Nephron (organoid): ENCODE measurements around the gene COQ4.

Experiments
- H3K27ac Mint-ChIP-seq, 3 experiments: 2 replicates each; pipeline ENCODE4 v1.8.0; 2020; ENCODE audit warnings: mixed read lengths in 3 of 3, mild to moderate bottlenecking in 2 of 3, moderate library complexity in 1 of 3
- H3K27me3 Mint-ChIP-seq: 2 replicates; pipeline ENCODE4 v1.8.0; 2021; ENCODE audit warnings: low read depth, mild to moderate bottlenecking, moderate library complexity, mixed read lengths
- H3K36me3 Mint-ChIP-seq: 2 replicates; pipeline ENCODE4 v1.8.0; 2020; ENCODE audit warnings: low read depth, mixed read lengths
- H3K4me1 Mint-ChIP-seq: 2 replicates; pipeline ENCODE4 v1.8.0; 2020; ENCODE audit warnings: mixed read lengths
- H3K4me3 Mint-ChIP-seq, 3 experiments: 2 replicates each; pipeline ENCODE4 v1.8.0; 2020; ENCODE audit warnings: mild to moderate bottlenecking in 3 of 3, mixed read lengths in 3 of 3, moderate library complexity in 2 of 3
- H3K9me3 Mint-ChIP-seq: 2 replicates; pipeline ENCODE4 v1.8.0; 2020; ENCODE audit warnings: mixed read lengths
- CTCF ChIP-seq, 3 experiments: fragments of 200-600 bp; sonication (generic); IDR thresholded peaks; one replicate each; pipeline ENCODE4 v1.5.0; 2021; ENCODE audit warnings: antibody characterized with exemption in 3 of 3; ENCODE audit not compliant: unreplicated experiment in 3 of 3

The COQ4 gene

GRCh38 chr9:128323791-128324190, 1.2 kb downstream of the COQ4 start:
- TF ChIP-seq CTCF (IDR thresholded peaks at IDR 0.05; ENCODE audit: unreplicated experiment in 3 of 3) = no peak

GRCh38 chr9:128324401-128324800, 1.8 kb downstream of the COQ4 start:
- peaks cover 20% of the 10 kb centered on the region for H3K36me3 Mint-ChIP-seq
- peak overlapping the region; percentile 91 to 98 (median 94) for H3K4me3 Mint-ChIP-seq
- no peaks in the 10 kb centered on the region for H3K9me3 Mint-ChIP-seq
- H3K4me1 Mint-ChIP-seq = peaks cover 13% of the 10 kb centered on the region
- H3K27me3 Mint-ChIP-seq = no peaks in the 10 kb centered on the region
- TF ChIP-seq CTCF (IDR thresholded peaks at IDR 0.05; ENCODE audit: unreplicated experiment in 3 of 3) = no peak
- H3K27ac Mint-ChIP-seq = peak overlapping the region in 1 of 3 experiments; percentile 71

More at GRCh38 chr9:128323791-128324190, 1.2 kb downstream of the COQ4 start:
- peak overlapping the region; percentile 48 to 99 (median 99) for H3K27ac Mint-ChIP-seq
- no peaks in the 10 kb centered on the region for H3K27me3 Mint-ChIP-seq
- peaks cover 20% of the 10 kb centered on the region for H3K36me3 Mint-ChIP-seq
- peaks cover 13% of the 10 kb centered on the region for H3K4me1 Mint-ChIP-seq
- H3K9me3 Mint-ChIP-seq = no peaks in the 10 kb centered on the region
- H3K4me3 Mint-ChIP-seq = peak overlapping the region; percentile 91 to 98 (median 94)

DNA sequence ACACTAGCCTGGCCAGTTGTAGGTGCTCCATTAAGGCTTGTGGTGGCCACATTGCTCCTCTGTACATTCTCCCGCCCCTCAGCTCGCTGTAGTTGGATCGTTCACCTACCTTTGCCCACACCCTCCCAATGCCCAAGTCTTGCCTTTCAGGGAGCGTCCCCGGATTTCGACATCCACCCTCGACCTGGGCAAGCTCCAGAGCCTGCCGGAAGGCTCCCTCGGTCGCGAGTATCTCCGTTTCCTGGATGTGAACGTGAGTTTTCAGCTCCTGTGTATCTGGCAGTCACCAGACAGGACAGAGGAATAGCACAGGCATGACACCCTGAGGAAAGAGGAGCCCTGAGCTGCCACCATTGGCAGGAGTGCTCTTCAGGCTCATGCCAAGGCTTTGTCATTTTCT, 3.0 kb downstream of the COQ4 start:
- H3K4me1 Mint-ChIP-seq = peaks cover 13% of the 10 kb centered on the region
- no peak for TF ChIP-seq CTCF (IDR thresholded peaks at IDR 0.05; ENCODE audit: unreplicated experiment in 3 of 3)
- H3K4me3 Mint-ChIP-seq = peak overlapping the region; percentile 70 to 94 (median 91)
- peaks cover 20% of the 10 kb centered on the region for H3K36me3 Mint-ChIP-seq
- no peaks in the 10 kb centered on the region for H3K9me3 Mint-ChIP-seq
- no peaks in the 10 kb centered on the region for H3K27me3 Mint-ChIP-seq
- no peak overlapping the region for H3K27ac Mint-ChIP-seq

DNA sequence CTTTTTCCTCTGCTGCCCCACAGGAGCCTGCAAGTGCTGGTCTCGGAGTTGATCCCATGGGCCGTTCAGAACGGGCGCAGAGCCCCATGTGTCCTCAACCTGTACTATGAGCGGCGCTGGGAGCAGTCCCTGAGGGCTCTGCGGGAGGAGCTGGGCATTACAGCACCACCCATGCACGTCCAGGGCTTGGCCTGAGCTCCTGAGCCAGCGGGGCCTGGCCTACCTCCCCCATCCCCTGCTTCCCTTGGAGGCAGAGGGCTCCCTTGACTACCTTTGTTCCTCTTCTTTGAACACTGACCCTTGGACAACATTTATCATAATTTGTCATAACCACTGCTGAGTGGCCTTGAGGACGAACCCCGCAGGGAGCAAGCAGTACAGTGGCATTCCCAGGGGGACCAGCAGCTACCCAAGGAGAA, 10.8 kb downstream of the COQ4 start:
- no peaks in the 10 kb centered on the region for H3K4me1 Mint-ChIP-seq

GRCh38 chr9:128335161-128335560, 12.5 kb downstream of the COQ4 start:
- Mint-ChIP-seq H3K4me1 (no peaks in the 10 kb centered on the region), H3K27me3 (no peaks in the 10 kb centered on the region), H3K4me3 (no peak overlapping the region), H3K9me3 (no peaks in the 10 kb centered on the region), H3K27ac (no peak overlapping the region), H3K36me3 (peaks cover 15% of the 10 kb centered on the region)
- TF ChIP-seq CTCF (IDR thresholded peaks at IDR 0.05; ENCODE audit: unreplicated experiment in 3 of 3) = no peak

More for the DNA sequence above, 10.8 kb downstream of the COQ4 start:
- H3K36me3 Mint-ChIP-seq = peaks cover 15% of the 10 kb centered on the region
- no peak overlapping the region for H3K27ac Mint-ChIP-seq
- no peak overlapping the region for H3K4me3 Mint-ChIP-seq
- no peaks in the 10 kb centered on the region for H3K27me3 Mint-ChIP-seq
- no peak for TF ChIP-seq CTCF (IDR thresholded peaks at IDR 0.05; ENCODE audit: unreplicated experiment in 3 of 3)
- no peaks in the 10 kb centered on the region for H3K9me3 Mint-ChIP-seq

GRCh38 chr9:128335914-128336313, 13.3 kb downstream of the COQ4 start:
- Mint-ChIP-seq H3K36me3 (peaks cover 15% of the 10 kb centered on the region), H3K4me3 (no peak overlapping the region), H3K27me3 (no peaks in the 10 kb centered on the region), H3K9me3 (no peaks in the 10 kb centered on the region), H3K4me1 (no peaks in the 10 kb centered on the region), H3K27ac (no peak overlapping the region)
- TF ChIP-seq CTCF (IDR thresholded peaks at IDR 0.05; ENCODE audit: unreplicated experiment in 3 of 3) = no peak
